DLD1 (cell line): ENCODE measurements around the gene NXT1.

ENCODE experiments used
- in situ Hi-C: cut with HindIII; loops from 2 replicates; pipeline ENCODE4 v1.10.0; 2017; ENCODE audit warnings: low sequenced_read_pairs

Gene NXT1

DNA sequence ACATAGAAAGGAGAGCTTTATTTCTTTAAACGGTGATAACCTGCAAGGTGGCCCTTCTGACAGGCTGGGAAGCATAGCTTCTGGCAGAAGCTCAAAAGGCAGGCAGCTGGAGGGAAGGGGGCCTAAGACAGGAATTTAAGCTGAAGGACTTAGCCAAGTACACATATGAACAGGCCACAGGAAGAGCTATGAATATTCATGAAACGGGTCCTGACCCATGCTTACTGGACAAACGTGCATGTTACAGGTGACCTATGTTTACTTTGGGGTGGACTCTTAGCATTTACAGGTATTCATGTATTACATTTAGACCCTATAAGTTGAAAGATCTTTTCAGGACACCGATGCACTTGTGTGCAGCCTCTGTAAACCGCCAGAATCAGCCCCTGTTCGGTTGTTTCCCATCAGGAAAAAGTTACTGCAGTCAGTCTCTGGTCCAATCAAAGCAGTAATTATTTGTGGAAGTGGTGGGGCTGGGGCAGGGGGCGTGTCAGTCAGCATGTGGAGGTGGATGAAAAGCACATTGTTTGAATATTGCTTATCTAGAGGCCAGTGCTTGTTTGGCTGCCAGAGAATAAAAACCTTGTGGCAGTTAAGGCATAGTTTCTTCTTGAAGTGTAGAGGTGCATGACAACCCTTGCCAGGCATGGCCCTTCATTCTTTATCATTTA is 8.5 kb downstream of the NXT1 start:
- in situ Hi-C loops = no loop called here

GRCh38 chr20:23360531-23360930 is 9.9 kb downstream of the NXT1 start:
- in situ Hi-C loops = no loop called here

- in situ Hi-C loops = no loop called here
These were observed 10.5 kb downstream of the NXT1 start for GRCh38 chr20:23361119-23361475.

GRCh38 chr20:23361476-23362391 is 11.1 kb downstream of the NXT1 start, which contains the start of gene GZF1:
GZF1 (plus strand) TSS chr20:23362182; CDS start chr20:23364384, 2,202 bp downstream.
- in situ Hi-C loops = no loop called here

GRCh38 chr20:23362392-23363256 is 12.0 kb downstream of the NXT1 start:
- in situ Hi-C loops = no loop called here

DNA sequence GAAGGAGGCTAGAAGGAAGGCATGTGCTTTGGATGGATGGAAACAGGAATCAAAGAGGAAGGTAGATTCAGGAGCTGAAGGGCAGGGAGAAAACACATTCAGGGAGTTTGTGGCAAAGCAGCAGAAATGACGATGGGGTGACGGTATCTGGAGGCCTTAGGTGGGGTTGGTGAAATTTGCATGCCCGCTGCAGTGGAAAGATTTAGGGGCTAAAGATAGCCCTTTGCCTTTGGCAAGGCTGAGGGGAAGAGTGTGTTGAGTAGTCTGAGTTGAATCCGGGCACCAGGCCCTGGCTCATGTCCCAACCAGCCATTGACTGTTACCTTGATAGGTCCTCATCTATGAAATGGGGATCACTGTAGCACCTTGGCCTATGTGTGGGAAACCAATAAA is 12.7 kb downstream of the NXT1 start:
- in situ Hi-C loops = no loop called here

- in situ Hi-C loops = no loop called here
These were observed 15.0 kb downstream of the NXT1 start for GRCh38 chr20:23365390-23366165.

- in situ Hi-C loops = no loop called here
These were observed 15.8 kb downstream of the NXT1 start for GRCh38 chr20:23366384-23366783.

DNA sequence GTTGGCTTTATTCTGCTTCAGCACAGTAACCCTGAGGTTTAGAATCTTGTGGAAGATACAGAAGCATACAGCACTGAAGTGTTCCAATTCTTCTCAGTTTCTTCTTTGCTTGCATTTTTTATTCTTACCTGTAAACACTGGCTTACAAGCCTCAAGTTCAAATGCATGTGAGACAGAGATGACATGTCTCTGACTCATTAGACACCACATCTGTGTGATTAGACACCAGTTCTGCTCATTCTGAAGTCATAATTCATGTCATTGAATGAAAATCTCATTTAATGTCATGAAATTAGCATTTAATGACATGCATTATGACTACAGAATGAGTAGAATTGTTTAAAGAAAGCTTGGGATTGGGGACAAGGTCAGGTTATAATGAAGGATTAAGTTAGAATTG is 17.2 kb downstream of the NXT1 start:
- in situ Hi-C loops = no loop called here

DNA sequence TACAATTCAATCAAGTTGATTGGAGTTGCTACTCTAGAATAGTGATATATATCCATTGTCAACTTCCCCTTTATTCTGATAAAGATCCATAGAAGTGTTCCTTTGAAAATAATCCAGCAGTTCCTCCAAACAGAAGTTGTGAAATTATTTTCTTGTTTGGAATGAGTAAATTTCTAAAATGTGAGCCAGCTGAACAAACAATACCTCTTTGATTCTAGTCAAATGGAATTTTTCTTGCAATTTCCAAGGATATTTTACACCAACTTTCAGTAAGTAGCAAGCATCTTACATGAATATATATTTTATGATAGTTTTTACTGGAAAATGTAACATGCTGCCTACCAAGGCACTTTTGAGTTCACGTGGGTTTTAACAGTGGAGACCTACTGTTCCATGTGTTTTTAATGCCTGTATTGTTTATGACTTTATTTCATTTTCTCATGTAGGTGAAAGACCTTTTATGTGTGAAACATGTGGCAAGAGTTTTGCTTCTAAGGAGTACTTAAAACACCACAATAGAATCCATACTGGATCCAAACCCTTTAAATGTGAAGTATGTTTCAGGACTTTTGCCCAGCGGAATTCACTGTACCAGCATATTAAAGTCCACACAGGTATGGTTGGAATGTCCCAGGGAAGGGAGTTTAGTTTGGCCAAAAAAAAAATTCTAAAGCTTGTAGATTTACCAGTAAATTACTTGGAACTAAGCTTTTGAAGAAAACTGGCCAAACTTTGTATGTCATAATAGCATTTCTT is 17.9 kb downstream of the NXT1 start:
- in situ Hi-C loops = no loop called here

DNA sequence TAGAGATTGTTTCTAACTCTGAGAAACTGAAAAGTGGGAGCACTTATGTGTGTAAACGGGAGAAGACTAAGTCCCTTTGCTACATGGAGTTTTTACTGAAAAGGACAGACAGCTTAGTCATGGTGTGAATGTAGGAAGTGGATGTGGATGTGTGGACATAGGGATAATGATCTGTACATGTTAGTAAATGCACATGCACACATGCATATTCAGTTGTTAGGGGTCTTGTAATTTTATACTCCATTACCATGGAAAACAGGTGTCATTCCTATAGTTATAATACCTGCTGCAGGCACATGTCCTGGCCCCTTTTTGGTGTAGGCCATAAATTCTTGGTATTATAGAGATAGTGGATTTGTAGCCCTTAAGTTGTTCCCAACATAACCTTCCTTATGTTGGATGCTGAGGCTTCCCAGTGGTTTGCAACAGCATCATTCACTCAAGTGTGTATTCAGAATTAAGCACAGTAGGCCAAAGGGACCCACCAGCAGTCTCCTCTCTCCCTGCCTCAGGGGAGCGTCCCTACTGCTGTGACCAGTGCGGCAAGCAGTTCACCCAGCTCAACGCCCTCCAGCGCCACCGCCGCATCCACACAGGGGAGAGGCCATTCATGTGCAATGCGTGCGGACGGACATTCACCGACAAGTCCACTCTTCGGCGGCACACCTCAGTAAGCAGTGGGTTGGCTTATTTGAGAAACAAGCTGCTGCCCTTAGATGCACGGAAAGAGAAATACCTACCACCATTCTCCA is 18.7 kb downstream of the NXT1 start:
- in situ Hi-C loops = no loop called here

DNA sequence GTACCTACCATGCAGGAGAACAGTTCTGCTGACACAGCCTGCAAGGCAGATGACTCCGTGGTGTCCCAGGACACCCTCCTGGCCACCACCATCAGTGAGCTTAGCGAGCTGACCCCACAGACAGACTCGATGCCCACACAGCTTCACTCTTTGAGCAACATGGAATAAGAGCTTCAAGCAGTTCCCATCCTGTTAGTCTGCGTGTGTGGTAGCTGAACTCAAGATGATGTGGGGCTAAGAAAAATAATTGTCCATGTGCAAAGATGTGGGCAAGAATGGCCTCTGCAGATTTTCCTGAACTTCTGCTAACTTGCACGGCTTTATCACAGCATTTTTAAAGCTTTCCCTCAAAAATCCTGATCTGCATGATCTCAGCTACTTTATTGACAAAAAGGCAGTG is 19.7 kb downstream of the NXT1 start:
- in situ Hi-C loops = no loop called here

DNA sequence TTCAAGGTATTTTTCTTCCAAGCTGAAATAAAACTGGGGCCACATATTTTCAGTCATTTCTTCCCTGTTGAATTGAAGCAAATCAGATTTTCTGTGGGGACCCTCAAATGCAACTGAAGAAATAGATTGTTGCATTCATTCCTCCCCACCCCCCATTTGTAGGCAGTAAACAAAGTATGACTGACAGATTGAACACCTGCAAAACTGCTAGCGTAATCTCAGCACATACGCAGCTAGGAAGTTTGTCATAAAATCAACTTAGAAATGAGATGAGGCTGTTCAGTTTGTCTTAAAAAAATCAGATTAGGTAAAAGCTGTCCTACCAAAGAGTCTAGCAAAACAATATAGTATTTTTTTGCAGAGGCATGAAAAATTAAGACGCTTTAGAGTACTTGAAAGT is 20.3 kb downstream of the NXT1 start:
- in situ Hi-C loops = no loop called here

DNA sequence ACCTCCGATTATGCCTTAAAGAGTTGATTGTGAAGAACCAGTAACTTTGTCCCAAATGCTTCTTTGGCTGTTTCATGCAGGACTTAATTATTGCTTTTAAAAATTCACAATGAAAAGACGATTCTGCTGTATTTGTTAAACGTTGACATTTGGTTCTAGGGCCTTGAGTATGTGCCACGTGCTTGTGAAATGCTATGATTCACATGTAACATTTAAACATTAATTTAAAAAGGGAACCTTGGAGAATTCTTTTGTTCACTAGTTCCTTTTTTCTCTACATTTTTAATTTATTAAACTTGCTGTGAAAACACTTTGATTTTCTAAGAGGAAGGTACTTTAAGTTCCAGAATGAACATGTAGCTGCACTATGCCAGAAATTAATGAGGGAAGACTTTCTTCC is 20.9 kb downstream of the NXT1 start:
- in situ Hi-C loops = no loop called here

GRCh38 chr20:23374441-23374840 is 23.9 kb downstream of the NXT1 start:
- in situ Hi-C loops = no loop called here

DNA sequence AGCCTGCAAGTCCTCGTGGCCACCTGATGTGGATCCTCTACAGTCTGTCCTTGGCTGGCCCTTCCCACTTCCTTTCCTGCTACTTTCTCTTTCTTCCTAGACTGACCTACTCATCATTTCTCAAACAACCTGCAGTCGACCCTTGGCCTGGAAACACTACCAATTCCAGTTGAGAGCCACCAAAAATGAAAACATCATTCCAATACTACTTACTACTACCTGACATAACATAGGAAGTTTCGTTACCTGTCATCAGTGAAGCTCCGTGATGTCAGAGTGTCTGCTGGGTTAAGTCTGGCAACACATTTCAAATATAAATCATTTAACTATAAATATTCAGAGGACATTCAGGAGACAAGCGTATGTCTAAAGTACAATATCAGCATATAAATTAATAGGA is 25.2 kb downstream of the NXT1 start:
- in situ Hi-C loops = no loop called here

DNA sequence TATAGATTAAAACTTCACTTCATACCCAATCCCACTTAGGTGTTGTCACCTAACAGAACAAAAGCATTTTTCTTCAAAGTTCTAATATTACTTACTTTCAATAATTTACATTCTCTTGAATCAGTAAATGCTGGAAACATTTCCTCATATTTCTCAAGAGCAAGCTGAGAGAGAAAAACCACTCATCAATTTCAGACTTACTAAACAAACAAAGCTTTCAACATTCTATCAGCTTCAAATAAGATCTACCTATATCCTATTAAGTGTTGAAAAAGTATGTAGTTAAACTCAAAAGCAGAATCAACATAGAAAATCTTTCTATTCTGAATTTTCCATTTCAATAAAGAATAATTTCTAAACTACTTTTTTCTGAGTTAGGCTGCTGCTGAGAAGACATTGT is 29.2 kb downstream of the NXT1 start:
- in situ Hi-C loops = no loop called here

DNA sequence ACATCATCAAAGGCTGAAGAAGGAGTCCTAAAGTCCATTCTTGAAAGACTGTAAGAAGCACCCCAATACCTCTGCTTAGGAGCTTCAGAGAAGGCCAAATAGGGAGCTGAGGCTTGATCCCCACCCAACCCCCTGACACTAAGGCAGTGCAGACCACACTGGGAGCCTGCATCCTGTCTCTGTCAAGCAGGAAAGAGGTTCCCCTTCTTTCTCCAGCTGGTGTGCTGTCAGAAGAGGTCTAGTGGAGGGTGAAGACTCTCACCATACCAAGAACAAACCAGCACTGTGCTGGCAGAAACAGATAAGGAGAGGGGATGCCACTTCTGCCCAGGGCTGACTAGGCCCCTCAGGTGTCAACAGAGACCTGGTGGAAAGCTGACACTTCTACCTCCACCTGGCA is 31.3 kb downstream of the NXT1 start:
- in situ Hi-C loops = no loop called here
